Uterus (tissue), 2 donors: ENCODE results near the gene SAMD4B.

Experiments used
- POLR2A ChIP-seq, 2 donors: fragments of 450-650 bp; IDR thresholded peaks; one replicate each; pipeline ENCODE4 v1.6.1; 2016; ENCODE audit warnings: antibody characterized with exemption in 2 of 2, mild to moderate bottlenecking in 1 of 2, moderate library complexity in 1 of 2
- TF ChIP-seq, protein P1 (sequence below), 4 experiments: fragments of 200-600 bp in 2 of 4; fragments of 450-650 bp in 2 of 4; sonication (generic) in 2 of 4; IDR thresholded peaks; one replicate each; pipeline ENCODE4 v1.5.1; 2016 to 2019; ENCODE audit warnings: antibody characterized with exemption in 4 of 4, mild to moderate bottlenecking in 2 of 4, moderate library complexity in 1 of 4

DNA sequence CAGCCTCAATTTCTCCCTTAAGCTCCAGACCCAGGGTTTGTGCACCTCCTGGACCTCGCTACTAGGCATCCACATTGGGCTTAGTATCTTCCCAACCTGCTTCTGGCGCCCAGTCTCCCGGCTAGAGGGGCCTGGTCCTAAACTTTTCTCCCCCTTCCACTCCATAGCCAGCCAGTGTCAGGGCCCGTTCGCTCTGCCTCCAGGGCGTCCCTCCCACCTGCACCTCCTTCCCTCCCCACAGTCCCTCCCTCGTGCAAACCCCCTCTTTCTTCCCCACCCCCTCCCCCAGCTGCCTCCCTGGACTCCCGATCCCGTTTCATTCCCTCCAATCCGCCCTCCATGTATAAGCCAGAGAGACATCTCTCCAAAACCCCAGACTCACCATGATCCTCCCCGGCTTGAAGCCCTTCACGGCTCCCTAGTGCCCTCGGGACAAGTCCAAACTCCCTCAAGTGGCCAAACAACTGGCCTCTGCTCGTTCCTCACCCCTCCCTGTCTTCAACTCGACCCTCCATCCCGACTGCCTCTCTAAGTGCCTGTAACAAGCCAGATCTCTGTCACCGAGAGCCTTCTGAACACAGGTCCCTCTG lies 997 bp upstream of the SAMD4B start:
- TF ChIP-seq, protein P1, sequence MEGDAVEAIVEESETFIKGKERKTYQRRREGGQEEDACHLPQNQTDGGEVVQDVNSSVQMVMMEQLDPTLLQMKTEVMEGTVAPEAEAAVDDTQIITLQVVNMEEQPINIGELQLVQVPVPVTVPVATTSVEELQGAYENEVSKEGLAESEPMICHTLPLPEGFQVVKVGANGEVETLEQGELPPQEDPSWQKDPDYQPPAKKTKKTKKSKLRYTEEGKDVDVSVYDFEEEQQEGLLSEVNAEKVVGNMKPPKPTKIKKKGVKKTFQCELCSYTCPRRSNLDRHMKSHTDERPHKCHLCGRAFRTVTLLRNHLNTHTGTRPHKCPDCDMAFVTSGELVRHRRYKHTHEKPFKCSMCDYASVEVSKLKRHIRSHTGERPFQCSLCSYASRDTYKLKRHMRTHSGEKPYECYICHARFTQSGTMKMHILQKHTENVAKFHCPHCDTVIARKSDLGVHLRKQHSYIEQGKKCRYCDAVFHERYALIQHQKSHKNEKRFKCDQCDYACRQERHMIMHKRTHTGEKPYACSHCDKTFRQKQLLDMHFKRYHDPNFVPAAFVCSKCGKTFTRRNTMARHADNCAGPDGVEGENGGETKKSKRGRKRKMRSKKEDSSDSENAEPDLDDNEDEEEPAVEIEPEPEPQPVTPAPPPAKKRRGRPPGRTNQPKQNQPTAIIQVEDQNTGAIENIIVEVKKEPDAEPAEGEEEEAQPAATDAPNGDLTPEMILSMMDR (IDR thresholded peaks at IDR 0.05): no peak
- no peak for TF ChIP-seq POLR2A (IDR thresholded peaks at IDR 0.05)
